Right lung (tissue), 5 donors: ENCODE measurements around the gene AIRE. TPM values are rescaled to one million over a fixed set of nuclear protein-coding genes. Genes with fewer than 3 reads are reported as not detected.
"Not testable (repeated sequence)": the region's sequence is repeated elsewhere in the genome, so short reads cannot be mapped to it uniquely, and the experiment has no call there.

ENCODE experiments used
- DNase-seq, 2 donors: peaks; one replicate each; pipeline ENCODE4 v3.0.0-alpha.2; 2013
- polyA plus RNA-seq, 5 donors: library from polyadenylated mRNA; unstranded; fragments of 120-200 nt; gene quantifications; one replicate each; pipeline versions ENCODE4 v1.2.1 to v1.2.3, GENCODE V29; 2013; ENCODE audit warnings: inconsistent platforms in 1 of 5, low replicate concordance in 1 of 5; ENCODE audit not compliant: insufficient read length in 5 of 5, insufficient read depth in 1 of 5

AIRE gene
- polyA plus RNA-seq, 5 donors, result 0.06 to 0.18 (median 0.12) TPM

GRCh38 chr21:44335266-44336059 is 49.8 kb downstream of the AIRE start:
- DNase-seq, result no peak

GRCh38 chr21:44337449-44337848 is 51.8 kb downstream of the AIRE start:
- no peak for DNase-seq

GRCh38 chr21:44337941-44338895 is 52.5 kb downstream of the AIRE start:
- DNase-seq, result peak; percentile 57 to 64

DNA sequence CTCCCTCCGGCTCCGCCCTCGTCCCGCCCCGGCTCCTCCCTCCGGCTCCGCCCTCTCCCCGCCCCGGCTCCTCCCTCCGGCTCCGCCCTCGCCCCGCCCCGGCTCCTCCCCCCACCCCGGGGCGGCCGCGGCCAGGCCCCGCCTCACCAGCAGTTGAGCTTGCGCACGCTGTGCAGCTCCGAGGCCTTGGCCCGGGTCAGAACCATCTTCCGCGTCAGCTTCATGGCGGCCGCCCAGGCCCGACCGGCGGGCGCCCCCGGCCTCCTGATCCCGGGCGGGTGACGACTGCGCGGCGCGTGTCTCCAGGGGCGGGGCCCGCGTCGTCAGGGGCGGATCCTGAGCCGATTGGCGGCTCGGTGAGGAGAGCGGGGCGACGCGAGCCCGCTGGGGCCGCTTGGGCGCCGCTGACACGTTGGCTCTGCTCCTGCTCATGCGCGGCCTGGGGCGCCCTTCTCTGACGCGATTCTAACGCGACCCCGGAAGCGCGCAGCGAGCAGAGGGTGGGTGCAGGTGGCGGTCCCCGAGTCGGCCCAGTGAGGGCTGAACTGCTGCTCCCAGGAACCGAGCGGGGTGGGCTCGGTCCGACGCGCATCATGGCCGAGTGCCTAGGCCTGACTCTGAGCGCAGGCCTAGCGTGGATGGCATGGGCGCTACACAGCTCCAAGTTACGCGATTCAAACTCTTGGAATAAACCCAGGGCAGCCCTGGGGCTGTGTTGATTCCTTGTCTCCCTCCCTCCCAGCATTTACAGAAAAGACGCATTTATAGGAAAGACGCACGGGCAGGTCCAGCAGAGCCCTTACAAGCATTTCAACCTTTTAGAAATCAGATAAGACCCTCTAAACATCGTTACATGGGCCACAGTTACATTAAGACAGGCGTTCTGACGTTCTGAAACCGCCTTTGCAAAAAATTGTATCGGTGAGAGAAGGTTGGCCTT is 53.6 kb downstream of the AIRE start, which contains the start of gene CFAP410:
TSS of gene CFAP410 (minus strand) at position 420 of the 940 bp plus-strand sequence. CDS start at position 224, 196 bp downstream.
- DNase-seq, result peak; percentile 95 to 96

DNA sequence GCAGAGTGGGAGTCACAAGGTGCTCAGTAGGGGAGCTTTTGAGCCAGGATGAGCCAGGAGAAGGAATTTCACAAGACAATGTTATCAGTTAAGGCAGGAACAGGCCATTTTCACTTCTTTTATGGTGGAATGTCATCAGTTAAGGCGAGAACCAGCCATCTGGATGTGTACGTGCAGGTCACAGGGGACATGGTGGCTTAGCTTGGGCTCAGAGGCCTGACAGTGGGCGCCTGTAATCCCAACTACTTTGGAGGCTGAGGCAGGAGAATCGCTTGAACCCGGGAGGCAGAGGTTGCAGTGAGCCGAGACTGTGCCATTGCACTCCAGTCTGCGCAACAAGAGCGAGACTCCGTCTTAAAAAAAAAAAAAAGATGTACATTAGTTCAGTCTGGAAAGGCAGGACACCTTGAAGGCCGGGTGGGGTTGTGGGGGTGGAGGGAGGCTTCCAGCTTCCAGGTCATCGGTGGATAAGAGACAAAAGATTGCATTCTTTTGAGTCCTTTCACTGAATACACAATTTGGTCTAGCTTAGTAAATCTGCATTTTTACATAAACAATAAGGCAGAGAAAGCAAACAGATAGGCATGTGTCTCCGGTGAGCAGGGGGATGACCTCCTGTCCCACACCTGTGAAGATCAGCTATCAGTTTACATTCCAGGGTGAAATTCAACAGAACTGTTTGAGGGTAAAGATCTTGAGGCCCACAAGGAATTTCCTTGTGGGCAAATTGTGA is 56.2 kb downstream of the AIRE start:
- not testable (repeated sequence) for DNase-seq

DNA sequence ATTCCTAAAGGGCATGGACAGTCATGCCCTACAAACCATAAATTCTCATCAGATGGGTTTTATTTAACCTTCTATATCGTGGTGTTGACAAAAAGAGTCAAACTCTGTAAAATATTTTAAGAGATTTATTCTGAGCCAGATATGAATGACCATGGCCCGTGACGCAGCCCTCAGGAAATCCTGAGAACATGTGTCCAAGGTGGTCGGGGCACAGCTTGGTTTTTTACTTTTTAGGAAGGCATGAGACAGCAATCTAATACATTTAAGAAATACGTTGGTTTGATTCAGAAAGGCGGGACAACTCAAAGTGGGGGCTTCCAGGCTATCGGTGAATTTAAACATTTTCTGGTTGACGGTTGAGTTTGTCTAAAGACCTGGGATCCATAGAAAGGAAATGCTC is 57.3 kb downstream of the AIRE start:
- not testable (repeated sequence) for DNase-seq

DNA sequence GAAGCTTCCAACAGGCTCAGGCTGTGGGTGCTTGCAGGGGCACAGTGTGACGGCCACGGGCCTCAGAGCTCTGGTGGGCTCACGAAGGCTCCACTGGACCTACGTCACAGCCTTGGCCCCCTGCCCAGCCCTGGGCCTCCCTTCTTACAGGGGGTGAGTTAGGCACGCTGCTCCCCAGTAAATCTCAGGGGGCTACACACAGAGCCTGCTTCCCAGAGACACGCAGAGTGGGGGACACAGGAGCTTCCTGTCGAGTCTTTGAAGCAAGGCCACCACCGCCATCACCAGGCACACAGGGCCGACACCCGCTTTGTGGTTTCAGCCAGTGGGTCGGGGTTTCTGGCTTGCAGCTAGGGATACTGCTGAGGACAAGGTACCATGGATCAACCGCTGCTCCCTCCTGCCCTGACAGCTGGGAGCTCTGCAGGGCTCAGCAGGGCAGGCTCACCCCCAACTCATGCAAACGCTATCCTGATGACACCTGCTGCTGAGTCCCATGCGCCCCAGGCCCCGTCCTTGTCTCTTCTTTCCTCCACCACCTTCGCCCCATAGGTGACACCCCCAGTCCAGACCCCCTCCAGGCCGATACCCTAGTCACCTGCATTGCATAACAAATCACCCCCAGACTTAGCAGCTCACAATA is 59.0 kb downstream of the AIRE start:
- no peak for DNase-seq

- DNase-seq, result no peak
These were observed 59.8 kb downstream of the AIRE start for GRCh38 chr21:44345495-44345894.

GRCh38 chr21:44347911-44348451 is 62.3 kb downstream of the AIRE start:
- peak in 1 of 2 donors; percentile 19 for DNase-seq

Other genes starting within 250 kb of the AIRE start
- gene PWP2, start 178.5 kb upstream of the AIRE start, polyA plus RNA-seq, result 10 to 100 TPM in 1 of 5 donors, 1 to 10 TPM in 4; 2.3 to 11.2 (median 4.2) TPM
- 10 to 100 TPM; 17.6 to 45.8 (median 26.4) TPM for gene GATD3, start 152.2 kb upstream of the AIRE start, polyA plus RNA-seq
- gene ICOSLG, start 44.9 kb upstream of the AIRE start, polyA plus RNA-seq, result 1 to 10 TPM; 1.5 to 3.4 (median 3.0) TPM
- gene DNMT3L, start 24.0 kb upstream of the AIRE start, polyA plus RNA-seq, result not detected
- 100 to 1,000 TPM in 1 of 5 donors, 10 to 100 TPM in 4; 65.3 to 121 (median 90.0) TPM for gene PFKL, start 14.2 kb downstream of the AIRE start, polyA plus RNA-seq
- 10 to 100 TPM; 14.3 to 39.9 (median 19.8) TPM for gene CFAP410, start 53.5 kb downstream of the AIRE start, polyA plus RNA-seq
- gene TRPM2, start 67.7 kb downstream of the AIRE start, polyA plus RNA-seq, result 1 to 10 TPM in 4 of 5 donors, under 1 TPM in 1; 0.93 to 2.4 (median 1.6) TPM
- 1 to 10 TPM; 4.2 to 6.6 (median 5.9) TPM for gene LRRC3, start 169.6 kb downstream of the AIRE start, polyA plus RNA-seq